ENCODE results near the gene CELF1.

- TF ChIP-seq POLR2A (IDR thresholded peaks at IDR 0.05; ENCODE audit: low read depth, low read length) (no peak), TAF1 (IDR thresholded peaks at IDR 0.05; ENCODE audit: low read depth, low read length) (no peak), POLR2AphosphoS5 (IDR thresholded peaks at IDR 0.05; ENCODE audit: low read depth, low read length) (no peak), SPI1 (IDR thresholded peaks at IDR 0.05; ENCODE audit: low read depth, low read length) (no peak), POU2F2 (IDR thresholded peaks at IDR 0.05; ENCODE audit: low read depth, low read length) (no peak)
Observed at GRCh38 chr11:47470671-47471070, 82.3 kb downstream of the CELF1 start.

Measured in GM12891 (cell line).